ENCODE measurements around the gene SYT9.
A peak's percentile ranks its signal among the peaks of the same experiment; 100 is the strongest.

DNA sequence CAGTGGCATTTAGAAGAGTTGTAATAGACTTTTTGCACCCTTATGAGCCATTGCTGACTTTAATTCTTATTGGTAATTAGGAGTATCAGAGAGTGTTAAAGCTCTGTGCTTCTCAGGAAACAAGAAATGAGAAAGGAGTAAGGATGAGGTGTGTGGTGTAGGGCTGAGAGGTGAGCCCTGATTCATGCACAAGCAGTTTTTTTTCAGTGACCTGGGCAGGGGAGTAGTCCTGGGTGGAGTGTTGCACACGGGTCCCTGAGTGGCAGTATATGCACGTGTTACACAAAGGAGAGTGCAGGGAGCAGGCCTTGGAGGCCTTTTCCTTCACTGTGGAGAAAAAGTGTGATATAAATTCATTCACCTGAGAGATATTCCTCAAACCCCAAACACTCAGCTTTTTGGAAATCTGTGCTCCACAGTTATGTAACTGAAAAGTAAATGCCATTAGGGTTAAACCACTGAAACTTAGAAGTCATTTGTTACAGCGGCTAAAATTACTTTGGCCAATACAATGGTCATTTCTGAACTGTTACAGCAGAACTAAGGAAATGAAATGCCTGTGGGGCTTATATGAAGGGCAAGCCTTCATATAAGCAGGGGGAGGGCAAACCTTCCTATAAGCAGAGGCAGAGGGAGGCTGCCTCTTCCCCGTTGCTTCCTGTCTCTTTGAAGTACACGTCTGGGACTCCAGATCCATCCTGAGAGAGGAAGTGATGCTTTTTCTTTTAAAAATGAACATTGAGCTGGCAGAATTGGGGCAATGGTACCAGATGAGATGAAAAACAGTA, 171.0 kb downstream of the SYT9 start:
- no peak for TF ChIP-seq CBX5 (IDR thresholded peaks at IDR 0.05; ENCODE audit: low read depth)
- TF ChIP-seq, protein P1, sequence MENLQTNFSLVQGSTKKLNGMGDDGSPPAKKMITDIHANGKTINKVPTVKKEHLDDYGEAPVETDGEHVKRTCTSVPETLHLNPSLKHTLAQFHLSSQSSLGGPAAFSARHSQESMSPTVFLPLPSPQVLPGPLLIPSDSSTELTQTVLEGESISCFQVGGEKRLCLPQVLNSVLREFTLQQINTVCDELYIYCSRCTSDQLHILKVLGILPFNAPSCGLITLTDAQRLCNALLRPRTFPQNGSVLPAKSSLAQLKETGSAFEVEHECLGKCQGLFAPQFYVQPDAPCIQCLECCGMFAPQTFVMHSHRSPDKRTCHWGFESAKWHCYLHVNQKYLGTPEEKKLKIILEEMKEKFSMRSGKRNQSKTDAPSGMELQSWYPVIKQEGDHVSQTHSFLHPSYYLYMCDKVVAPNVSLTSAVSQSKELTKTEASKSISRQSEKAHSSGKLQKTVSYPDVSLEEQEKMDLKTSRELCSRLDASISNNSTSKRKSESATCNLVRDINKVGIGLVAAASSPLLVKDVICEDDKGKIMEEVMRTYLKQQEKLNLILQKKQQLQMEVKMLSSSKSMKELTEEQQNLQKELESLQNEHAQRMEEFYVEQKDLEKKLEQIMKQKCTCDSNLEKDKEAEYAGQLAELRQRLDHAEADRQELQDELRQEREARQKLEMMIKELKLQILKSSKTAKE (IDR thresholded peaks at IDR 0.05; ENCODE audit: low read depth, poor library complexity, severe bottlenecking), result no peak
- TF ChIP-seq, protein P2, sequence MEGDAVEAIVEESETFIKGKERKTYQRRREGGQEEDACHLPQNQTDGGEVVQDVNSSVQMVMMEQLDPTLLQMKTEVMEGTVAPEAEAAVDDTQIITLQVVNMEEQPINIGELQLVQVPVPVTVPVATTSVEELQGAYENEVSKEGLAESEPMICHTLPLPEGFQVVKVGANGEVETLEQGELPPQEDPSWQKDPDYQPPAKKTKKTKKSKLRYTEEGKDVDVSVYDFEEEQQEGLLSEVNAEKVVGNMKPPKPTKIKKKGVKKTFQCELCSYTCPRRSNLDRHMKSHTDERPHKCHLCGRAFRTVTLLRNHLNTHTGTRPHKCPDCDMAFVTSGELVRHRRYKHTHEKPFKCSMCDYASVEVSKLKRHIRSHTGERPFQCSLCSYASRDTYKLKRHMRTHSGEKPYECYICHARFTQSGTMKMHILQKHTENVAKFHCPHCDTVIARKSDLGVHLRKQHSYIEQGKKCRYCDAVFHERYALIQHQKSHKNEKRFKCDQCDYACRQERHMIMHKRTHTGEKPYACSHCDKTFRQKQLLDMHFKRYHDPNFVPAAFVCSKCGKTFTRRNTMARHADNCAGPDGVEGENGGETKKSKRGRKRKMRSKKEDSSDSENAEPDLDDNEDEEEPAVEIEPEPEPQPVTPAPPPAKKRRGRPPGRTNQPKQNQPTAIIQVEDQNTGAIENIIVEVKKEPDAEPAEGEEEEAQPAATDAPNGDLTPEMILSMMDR (IDR thresholded peaks at IDR 0.05 in 2 of 3, conservative IDR thresholded peaks at IDR 0.05 in 1 of 3; ENCODE audit: control insufficient read depth in 2 of 3, extremely low read depth in 1 of 3, insufficient read depth in 1 of 3, low read depth in 3 of 3, low read length in 3 of 3), result no peak; a peak in 1 of 6 replicates
- TF ChIP-seq POLR2AphosphoS5 (IDR thresholded peaks at IDR 0.05; ENCODE audit: low read length), result no peak
- TF ChIP-seq POLR2AphosphoS2 (IDR thresholded peaks at IDR 0.05; ENCODE audit: low read depth, low read length), result no peak
- no peak for TF ChIP-seq HDAC6 (IDR thresholded peaks at IDR 0.05; ENCODE audit: unreplicated experiment)
- no peak for TF ChIP-seq NR2C1 (IDR thresholded peaks at IDR 0.05)
- TF ChIP-seq MXI1 (IDR thresholded peaks at IDR 0.05; ENCODE audit: low read depth, low read length), result no peak
- TF ChIP-seq NFIC (IDR thresholded peaks at IDR 0.05; ENCODE audit: low read depth, low read length), result peak; percentile 32; the same call in 1 of the 2 replicates
- TF ChIP-seq, protein P3, sequence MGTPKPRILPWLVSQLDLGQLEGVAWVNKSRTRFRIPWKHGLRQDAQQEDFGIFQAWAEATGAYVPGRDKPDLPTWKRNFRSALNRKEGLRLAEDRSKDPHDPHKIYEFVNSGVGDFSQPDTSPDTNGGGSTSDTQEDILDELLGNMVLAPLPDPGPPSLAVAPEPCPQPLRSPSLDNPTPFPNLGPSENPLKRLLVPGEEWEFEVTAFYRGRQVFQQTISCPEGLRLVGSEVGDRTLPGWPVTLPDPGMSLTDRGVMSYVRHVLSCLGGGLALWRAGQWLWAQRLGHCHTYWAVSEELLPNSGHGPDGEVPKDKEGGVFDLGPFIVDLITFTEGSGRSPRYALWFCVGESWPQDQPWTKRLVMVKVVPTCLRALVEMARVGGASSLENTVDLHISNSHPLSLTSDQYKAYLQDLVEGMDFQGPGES (IDR thresholded peaks at IDR 0.05), result no peak

Measured in GM12878 (cell line).